GM21447 (cell line): Measurements from ENCODE around the gene HDAC2.
A peak's percentile ranks its signal among the peaks of the same experiment; 100 is the strongest.
"Not testable (repeated sequence)": the region's sequence is repeated elsewhere in the genome, so short reads cannot be mapped to it uniquely, and the experiment has no call there.

Experiments used
- ATAC-seq: cut with Tn5 transposase; IDR thresholded peaks from one replicate; pipeline ENCODE4 v1.9.1; 2021; ENCODE audit not compliant: unreplicated experiment

The HDAC2 gene

GRCh38 chr6:113976806-113977205, 5.9 kb upstream of the HDAC2 start:
- ATAC-seq: no peak

DNA sequence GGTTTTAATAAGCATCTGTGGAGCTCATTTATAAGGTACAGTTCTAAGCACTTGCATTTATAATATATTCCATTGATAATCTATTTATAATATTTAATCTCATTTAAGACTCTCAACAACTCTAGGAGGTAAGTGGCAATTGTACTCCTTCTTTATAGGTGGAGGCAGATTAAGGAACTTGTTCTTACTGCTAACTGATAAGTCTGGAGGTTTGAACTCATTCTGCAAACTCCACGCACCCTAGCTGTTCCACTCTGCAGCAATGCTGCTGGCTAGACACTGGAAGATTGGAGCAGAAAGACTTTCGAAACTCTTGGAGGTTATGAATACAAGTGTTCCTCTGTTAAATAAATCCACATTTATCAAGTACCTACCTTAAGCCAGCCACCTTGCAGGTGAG, 793 bp upstream of the HDAC2 start:
- no peak for ATAC-seq

DNA sequence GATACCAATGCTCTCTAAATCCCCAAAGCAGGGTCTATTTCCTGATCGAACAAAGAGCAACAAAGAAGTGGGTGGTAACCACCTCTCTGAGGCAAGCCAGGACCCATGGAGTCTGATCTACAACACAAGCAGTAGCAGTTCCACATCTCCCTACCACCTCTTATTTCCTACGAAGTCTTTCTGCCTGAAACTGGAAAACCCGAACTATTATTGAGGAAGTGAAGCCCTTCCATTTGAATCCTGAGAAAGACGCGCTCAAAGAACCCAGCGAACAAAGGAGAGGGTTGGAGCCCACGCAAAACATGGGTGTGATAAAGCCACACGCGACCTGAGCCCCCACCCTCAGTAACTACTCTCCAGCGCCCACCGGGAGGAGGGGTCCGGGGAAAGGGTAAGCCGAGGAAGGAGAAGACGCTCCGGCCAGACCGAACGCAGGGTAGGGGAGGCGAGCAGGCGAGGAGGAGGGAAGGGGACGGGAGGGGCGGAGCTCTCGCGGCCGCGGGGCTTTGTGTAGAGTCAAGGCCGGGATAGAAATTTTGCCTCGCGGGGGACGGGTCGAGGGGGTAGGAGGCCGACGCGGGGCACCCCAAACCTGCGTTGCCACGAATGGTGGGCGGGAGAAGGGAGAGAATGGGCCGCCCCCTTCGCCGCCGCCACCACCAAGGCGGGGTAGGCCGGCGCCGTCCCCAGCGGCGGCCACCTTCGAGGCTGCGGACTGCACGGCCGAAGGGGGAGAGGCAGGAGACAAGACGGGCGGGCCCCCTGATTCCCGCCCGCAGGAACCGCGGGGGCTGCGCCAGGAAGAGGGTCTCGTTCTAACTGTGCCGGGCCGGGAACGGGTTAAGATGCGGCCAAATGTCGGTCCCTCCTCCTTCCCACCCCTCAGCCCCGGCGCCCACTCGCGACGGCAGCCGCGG, 802 bp downstream of the HDAC2 start:
- peak; percentile 40 for ATAC-seq

DNA sequence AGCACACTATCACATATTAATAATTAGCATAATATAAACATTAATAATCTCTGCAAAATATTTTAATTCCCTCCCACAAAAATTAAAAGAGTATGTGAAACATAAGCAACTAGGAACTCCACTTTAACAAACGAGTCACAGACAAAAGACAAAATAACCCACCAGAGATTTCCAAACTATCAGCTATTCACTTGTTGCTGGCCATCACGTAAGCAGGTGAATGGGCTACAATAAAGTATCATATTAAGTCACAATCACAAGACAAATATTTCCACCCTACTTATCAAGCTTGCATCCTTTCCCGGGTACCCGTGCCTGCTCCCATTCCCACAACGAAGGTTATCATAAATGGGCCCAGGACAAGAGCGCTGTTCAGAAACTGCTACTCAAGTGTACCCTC, 2.5 kb downstream of the HDAC2 start:
- no peak for ATAC-seq

DNA sequence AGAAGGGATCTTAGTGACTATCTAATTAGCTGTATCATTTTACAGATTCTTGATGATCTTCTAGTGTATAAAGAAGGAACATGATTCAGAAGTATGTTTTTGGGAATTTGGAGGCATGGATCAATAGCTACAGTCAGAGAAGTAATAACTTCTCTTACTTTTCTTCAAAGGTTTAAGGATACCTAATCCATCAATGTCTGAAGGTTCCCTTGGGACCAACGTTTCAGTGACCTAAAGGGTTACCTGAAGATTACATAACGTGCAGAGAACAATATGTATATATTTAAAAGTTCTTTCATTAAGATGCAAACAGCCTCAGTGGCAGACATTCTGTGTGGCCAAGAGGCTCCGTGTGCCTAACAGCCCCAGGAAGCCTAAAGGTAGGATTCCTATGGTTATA, 3.2 kb downstream of the HDAC2 start:
- ATAC-seq: no peak

GRCh38 chr6:113960795-113961194, 10.2 kb downstream of the HDAC2 start:
- peak; percentile 51 for ATAC-seq

- ATAC-seq: no peak
Observed at GRCh38 chr6:113959235-113959634, 11.7 kb downstream of the HDAC2 start.

DNA sequence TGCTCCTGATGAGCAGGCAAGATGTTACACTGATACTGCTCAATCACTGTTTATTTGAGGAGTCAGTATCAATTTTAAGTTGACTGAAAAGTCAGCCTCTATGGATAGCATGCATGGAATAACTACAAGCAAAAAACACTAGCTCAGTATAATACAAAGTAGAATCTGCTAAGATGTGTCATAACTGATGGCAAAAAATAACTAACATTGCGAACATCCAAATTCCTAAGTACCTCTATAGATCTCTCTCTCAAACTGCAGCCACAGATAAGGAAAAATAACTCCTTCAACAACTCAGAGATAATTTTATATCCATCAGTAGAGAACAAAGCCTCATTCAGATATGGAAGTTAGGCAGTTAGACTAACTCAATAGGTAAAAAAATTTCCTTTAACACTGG, 16.3 kb downstream of the HDAC2 start:
- ATAC-seq: no peak

GRCh38 chr6:113953346-113953745, 17.6 kb downstream of the HDAC2 start:
- ATAC-seq: no peak

- no peak for ATAC-seq
Observed at GRCh38 chr6:113949499-113949898, 21.4 kb downstream of the HDAC2 start.

DNA sequence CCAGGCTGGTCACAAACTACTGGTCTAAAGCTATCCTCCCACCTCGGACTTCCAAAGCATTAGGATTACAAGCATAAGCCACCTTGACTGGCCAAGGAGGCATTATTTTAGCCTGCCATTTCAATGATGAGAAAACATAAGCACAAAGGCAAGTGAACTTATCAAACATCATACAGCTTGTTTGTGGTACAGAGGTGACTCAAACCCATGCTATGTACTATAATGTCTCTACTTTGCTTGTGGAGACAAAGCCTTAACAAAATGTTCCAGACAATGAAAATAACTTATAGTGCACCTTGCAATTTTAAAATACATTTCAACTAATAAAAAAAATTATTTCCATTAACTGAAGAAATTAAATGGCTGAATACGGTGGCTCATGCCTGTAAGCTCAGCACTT, 26.2 kb downstream of the HDAC2 start:
- no peak for ATAC-seq

DNA sequence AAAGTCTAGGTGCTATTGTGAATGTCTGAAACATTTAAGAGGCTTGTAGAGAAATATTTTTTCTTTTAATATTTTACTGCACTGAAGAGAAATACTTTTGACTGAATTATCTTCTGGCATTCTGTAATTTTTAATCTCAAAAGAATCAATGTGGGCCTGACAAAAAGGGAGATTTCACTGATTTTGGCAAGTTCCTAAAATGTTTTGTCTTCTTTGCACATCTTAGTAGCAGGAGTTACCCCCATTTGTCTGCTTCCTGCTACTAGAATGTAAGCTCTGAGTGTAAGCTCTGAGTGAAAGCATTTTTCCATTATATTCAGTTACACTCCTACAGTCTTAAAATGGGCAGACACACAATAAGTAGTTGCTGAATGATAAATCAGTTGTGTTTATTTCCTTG, 31.1 kb downstream of the HDAC2 start:
- no peak for ATAC-seq

- peak; percentile 82 for ATAC-seq
Observed at GRCh38 chr6:113936093-113936934, 34.6 kb downstream of the HDAC2 start.

DNA sequence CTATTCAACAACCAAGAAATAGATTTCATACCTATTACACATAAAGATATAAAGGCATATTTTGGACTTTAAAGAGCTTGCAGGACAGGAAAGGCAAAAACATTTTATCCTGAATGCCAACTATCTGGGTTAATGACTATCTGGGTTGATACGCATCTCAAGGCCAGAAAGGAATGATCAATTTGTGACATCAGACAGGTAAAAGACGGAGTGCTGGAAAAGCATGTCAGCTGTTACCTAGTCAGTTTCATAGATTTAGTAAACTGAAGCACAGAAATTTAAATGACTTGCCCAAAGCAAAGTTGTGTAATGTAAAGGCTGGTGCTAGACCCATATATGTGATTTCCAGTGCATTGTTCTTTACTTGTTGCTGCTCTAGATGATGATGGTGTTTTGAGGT, 36.8 kb downstream of the HDAC2 start:
- no peak for ATAC-seq

GRCh38 chr6:113931907-113932306, 39.0 kb downstream of the HDAC2 start:
- ATAC-seq: not testable (repeated sequence)

GRCh38 chr6:113930183-113930582, 40.8 kb downstream of the HDAC2 start:
- ATAC-seq: no peak

DNA sequence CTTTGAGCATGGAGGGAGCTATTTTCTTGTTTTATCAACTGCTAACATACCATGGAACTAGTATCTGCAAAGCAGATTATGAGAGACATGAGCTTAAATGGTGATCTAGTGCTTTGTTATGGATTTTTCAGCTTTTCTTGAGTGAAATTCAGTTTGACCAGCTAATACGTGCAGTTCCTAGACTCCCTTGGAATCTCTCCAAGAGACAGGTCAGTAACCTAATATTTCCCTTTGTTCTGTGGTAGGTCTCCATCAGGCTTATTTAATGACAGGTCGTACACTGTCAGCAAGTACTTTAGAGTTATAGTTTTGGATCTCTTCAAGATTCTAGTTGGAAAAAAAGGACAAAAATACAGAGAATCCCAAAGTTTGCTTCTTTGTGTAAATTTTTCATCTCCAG, 43.9 kb downstream of the HDAC2 start:
- no peak for ATAC-seq

- no peak for ATAC-seq
Observed at GRCh38 chr6:113925378-113925777, 45.6 kb downstream of the HDAC2 start.

DNA sequence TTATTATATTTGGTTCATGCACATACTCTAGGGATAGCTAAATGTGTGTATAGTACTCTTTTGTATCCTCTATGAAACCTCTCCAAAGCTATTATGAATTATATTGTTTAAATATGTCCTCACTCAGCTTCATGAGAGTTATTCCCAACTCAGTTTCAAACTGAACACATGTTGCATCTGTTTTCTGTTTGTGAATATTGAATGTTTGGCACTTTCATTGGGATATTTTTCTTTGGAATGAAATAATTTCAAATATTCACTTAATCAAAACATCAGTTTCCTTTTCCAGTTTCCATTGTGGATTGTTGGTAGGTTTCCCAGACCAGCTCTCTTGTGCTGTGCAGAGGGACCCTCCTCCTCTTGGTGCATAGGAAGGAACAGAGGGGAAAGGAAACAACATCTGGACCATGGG, 46.6 kb downstream of the HDAC2 start:
- no peak for ATAC-seq

DNA sequence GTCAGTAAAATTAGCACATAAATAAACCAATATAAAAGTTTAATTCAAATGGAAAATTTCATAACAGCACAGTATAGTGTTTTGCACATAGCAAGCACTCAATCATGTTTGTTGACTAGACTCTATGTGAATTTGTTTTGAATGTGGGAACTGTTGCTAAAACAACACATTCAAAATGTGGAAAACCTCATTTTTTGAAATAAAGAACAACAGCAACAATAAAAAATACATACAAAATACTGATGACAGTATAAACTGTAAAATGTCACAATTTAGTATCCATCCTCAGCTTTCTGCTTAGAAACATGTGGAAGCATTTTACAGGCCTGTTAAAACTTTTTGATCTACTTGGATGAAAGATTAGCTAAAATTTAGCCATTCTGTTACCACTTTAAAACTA, 47.4 kb downstream of the HDAC2 start:
- ATAC-seq: no peak

DNA sequence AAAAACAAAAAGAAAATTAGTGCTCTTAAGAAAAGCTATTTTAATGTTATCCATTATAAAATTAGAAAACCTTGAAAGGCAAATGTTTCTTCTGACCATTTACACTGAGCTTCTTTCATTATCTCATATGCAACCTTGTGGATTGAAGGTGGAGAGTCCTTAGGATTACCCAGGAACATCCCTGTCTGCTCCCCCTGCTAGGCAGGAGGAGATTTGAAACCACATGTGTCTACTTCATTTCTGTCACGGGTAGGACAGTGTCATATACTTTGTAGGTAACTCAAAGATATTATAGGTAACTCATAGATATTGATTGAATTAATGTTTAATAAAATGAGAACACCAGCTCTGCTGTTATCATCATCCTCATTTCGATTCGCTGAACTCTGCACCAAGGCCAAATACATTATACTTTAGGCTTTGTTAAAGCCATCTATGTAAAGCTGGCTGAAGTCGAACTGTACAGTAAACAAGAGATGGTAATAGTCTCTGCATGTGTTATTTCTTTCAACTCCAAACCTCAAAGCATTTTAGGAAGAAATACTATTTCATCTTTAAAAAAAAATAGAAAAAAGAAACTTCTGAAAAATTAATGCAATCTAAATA, 49.5 kb downstream of the HDAC2 start:
- peak; percentile 22 for ATAC-seq
